ENCODE measurements around the gene DOCK6. TPM values are rescaled to one million over a fixed set of nuclear protein-coding genes. Genes with fewer than 3 reads are reported as not detected.

The DOCK6 gene
- total and polyA plus RNA-seq, 10 of the 15 experiments (the other 5 are each of a cell fraction or from before 2014, with no cell fraction given): 0.76 to 24.8 (median 4.7) TPM

GRCh38 chr19:11201791-11202190 is 60.5 kb downstream of the DOCK6 start:
- DNase-seq (ENCODE audit: low read depth, low spot score) (no peak), ATAC-seq (no peak), FAIRE-seq (no peak)
- H3K4me1 ChIP-seq (ENCODE audit: control insufficient read depth, insufficient read depth, low read length): peaks cover 11% of the 10 kb centered on the region
- H4K20me1 ChIP-seq (ENCODE audit: control insufficient read depth, insufficient read depth): no peaks in the 10 kb centered on the region
- H3K27me3 ChIP-seq (replicated peaks in 1 of 2; ENCODE audit: control insufficient read depth in 2 of 2, insufficient read depth in 2 of 2, low read length in 1 of 2): no peaks in the 10 kb centered on the region
- no peak overlapping the region for H3K9ac ChIP-seq (ENCODE audit: control insufficient read depth, insufficient read depth, low read length)
- intact Hi-C loops (cut with micrococcal nuclease; ENCODE audit: unreplicated experiment) (loop anchor here (5.0 kb wide), 2 partner anchors 164 to 264 kb away; no protein-coding TSS in a partner anchor), in situ Hi-C loops (cut with MboI) (loop anchor here (5.0 kb wide), 1 partner anchor 164 kb away; no protein-coding TSS in a partner anchor)
- POLR2A ChIA-PET: no interaction called here
- RAD21 ChIA-PET (ENCODE audit: unreplicated experiment): interaction anchor here (1.0 kb wide), 1 partner anchor 64 kb away, joined by 3 read pairs; no protein-coding TSS in a partner anchor
- H3K36me3 ChIP-seq (ENCODE audit: control insufficient read depth in 2 of 2, insufficient read depth in 2 of 2, low read length in 1 of 2): no peaks in the 10 kb centered on the region
- no peak overlapping the region for H2AFZ ChIP-seq (ENCODE audit: control insufficient read depth, low read depth, low read length)
- no peak overlapping the region for H3K27ac ChIP-seq (ENCODE audit: control insufficient read depth, insufficient read depth)
- no peak overlapping the region for H3K4me3 ChIP-seq
- H3K9me3 ChIP-seq (replicated peaks; ENCODE audit: control insufficient read depth, insufficient read depth, low read length): no peaks in the 10 kb centered on the region
- no TSS peak for BruUV-seq (replicated peaks)
- CTCF ChIA-PET: interaction anchor here (0.9 to 1.0 kb wide), 3 partner anchors 46 to 166 kb away, joined by 3 to 4 read pairs (median 3); partner anchors contain the start of gene SPC24
- SMC1A ChIA-PET (ENCODE audit: uncharacterized antibody, unreplicated experiment): no interaction called here
- 78% methylated on average over 22 of the region's 24 CpGs for WGBS (ENCODE audit: insufficient coverage, insufficient replicate concordance, low lambda C conversion rate, missing lambda C conversion rate)
- TF ChIP-seq, protein P1, sequence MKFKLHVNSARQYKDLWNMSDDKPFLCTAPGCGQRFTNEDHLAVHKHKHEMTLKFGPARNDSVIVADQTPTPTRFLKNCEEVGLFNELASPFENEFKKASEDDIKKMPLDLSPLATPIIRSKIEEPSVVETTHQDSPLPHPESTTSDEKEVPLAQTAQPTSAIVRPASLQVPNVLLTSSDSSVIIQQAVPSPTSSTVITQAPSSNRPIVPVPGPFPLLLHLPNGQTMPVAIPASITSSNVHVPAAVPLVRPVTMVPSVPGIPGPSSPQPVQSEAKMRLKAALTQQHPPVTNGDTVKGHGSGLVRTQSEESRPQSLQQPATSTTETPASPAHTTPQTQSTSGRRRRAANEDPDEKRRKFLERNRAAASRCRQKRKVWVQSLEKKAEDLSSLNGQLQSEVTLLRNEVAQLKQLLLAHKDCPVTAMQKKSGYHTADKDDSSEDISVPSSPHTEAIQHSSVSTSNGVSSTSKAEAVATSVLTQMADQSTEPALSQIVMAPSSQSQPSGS (IDR thresholded peaks at IDR 0.05; ENCODE audit: low read length): no peak
- TF ChIP-seq LARP7 (IDR thresholded peaks at IDR 0.05): no peak
- no peak for TF ChIP-seq EZH2 (IDR thresholded peaks at IDR 0.05; ENCODE audit: borderline replicate concordance, control insufficient read depth, low read depth, low read length)
- TF ChIP-seq SMC3 (IDR thresholded peaks at IDR 0.05; ENCODE audit: borderline replicate concordance, low read length): no peak
- no peaks in the 10 kb centered on the region for H3K79me2 ChIP-seq (ENCODE audit: control insufficient read depth, insufficient read depth, low read length)
- H3K4me2 ChIP-seq (ENCODE audit: control insufficient read depth, insufficient read depth): no peak overlapping the region

GRCh38 chr19:11200931-11201330 is 61.4 kb downstream of the DOCK6 start:
- FAIRE-seq (no peak), DNase-seq (ENCODE audit: low read depth, low spot score) (no peak), ATAC-seq (no peak)
- H3K4me1 ChIP-seq (ENCODE audit: control insufficient read depth, insufficient read depth, low read length): peaks cover 8% of the 10 kb centered on the region
- RAD21 ChIA-PET (ENCODE audit: unreplicated experiment): no interaction called here
- CTCF ChIA-PET: interaction anchor here (0.9 kb wide), 1 partner anchor 165 kb away, joined by 3 read pairs; no protein-coding TSS in a partner anchor
- H3K36me3 ChIP-seq (ENCODE audit: control insufficient read depth in 2 of 2, insufficient read depth in 2 of 2, low read length in 1 of 2): no peaks in the 10 kb centered on the region
- no TSS peak for BruUV-seq (replicated peaks)
- no peak overlapping the region for H2AFZ ChIP-seq (ENCODE audit: control insufficient read depth, low read depth, low read length)
- intact Hi-C loops (cut with micrococcal nuclease; ENCODE audit: unreplicated experiment) (loop anchor here (5.0 kb wide), 2 partner anchors 164 to 264 kb away; no protein-coding TSS in a partner anchor), in situ Hi-C loops (cut with MboI) (loop anchor here (5.0 kb wide), 1 partner anchor 164 kb away; no protein-coding TSS in a partner anchor)
- H3K79me2 ChIP-seq (ENCODE audit: control insufficient read depth, insufficient read depth, low read length): peaks cover 3% of the 10 kb centered on the region
- 68% methylated on average over 9 of the region's 9 CpGs for WGBS (ENCODE audit: insufficient coverage, insufficient replicate concordance, low lambda C conversion rate, missing lambda C conversion rate)
- no peaks in the 10 kb centered on the region for H3K27me3 ChIP-seq (replicated peaks in 1 of 2; ENCODE audit: control insufficient read depth in 2 of 2, insufficient read depth in 2 of 2, low read length in 1 of 2)
- H4K20me1 ChIP-seq (ENCODE audit: control insufficient read depth, insufficient read depth): no peaks in the 10 kb centered on the region
- no peak overlapping the region for H3K4me2 ChIP-seq (ENCODE audit: control insufficient read depth, insufficient read depth)
- no peak overlapping the region for H3K4me3 ChIP-seq
- SMC1A ChIA-PET (ENCODE audit: uncharacterized antibody, unreplicated experiment): no interaction called here
- no peaks in the 10 kb centered on the region for H3K9me3 ChIP-seq (replicated peaks; ENCODE audit: control insufficient read depth, insufficient read depth, low read length)
- no peak overlapping the region for H3K9ac ChIP-seq (ENCODE audit: control insufficient read depth, insufficient read depth, low read length)
- no peak overlapping the region for H3K27ac ChIP-seq (ENCODE audit: control insufficient read depth, insufficient read depth)
- POLR2A ChIA-PET: no interaction called here
- no peak for TF ChIP-seq ZNF207 (IDR thresholded peaks at IDR 0.05; ENCODE audit: borderline replicate concordance)
- no peak for TF ChIP-seq RELA (IDR thresholded peaks at IDR 0.05; ENCODE audit: borderline replicate concordance, partially characterized antibody)
- TF ChIP-seq KLF5 (IDR thresholded peaks at IDR 0.05; ENCODE audit: partially characterized antibody): no peak
- TF ChIP-seq ZZZ3 (IDR thresholded peaks at IDR 0.05; ENCODE audit: control insufficient read depth, insufficient read length, low read depth): no peak
- TF ChIP-seq IKZF2 (IDR thresholded peaks at IDR 0.05): no peak
- no peak for TF ChIP-seq IRF3 (IDR thresholded peaks at IDR 0.05)
- TF ChIP-seq NKRF (conservative IDR thresholded peaks at IDR 0.05): no peak
